Activated naive CD4-positive, alpha-beta T cell treated with anti-CD3 and anti-CD28 coated beads, Interleukin-2, amount 50 U/mL, for 72 hours (primary cell): ENCODE results near the gene CCDC57. TPM values are rescaled to one million over a fixed set of nuclear protein-coding genes. Genes with fewer than 3 reads are reported as not detected.
A peak's percentile ranks its signal among the peaks of the same experiment; 100 is the strongest.

Source experiments
- ATAC-seq, 2 donors: fragments of 150-1000 bp; cut with Tn5 transposase; 2 replicates each; pipeline ENCODE4 v1.10.0; 2021; ENCODE audit warnings: mild to moderate bottlenecking in 2 of 2, moderate library complexity in 2 of 2
- DNase-seq, 2 donors: peaks; one replicate each; pipeline ENCODE4 v3.0.0; 2021 to 2022; ENCODE audit warnings: low spot score in 2 of 2
- H3K27ac Mint-ChIP-seq, 2 donors: one replicate each; pipeline ENCODE4 v1.8.0; 2022; ENCODE audit warnings: mild to moderate bottlenecking in 2 of 2, mixed read lengths in 2 of 2
- H3K36me3 Mint-ChIP-seq, 2 donors: one replicate each; pipeline ENCODE4 v1.8.0; 2022; ENCODE audit warnings: mixed read lengths in 2 of 2
- H3K9me3 Mint-ChIP-seq, 2 donors: one replicate each; pipeline ENCODE4 v1.8.0; 2022; ENCODE audit warnings: mixed read lengths in 2 of 2
- total RNA-seq, 2 donors: library from RNA; stranded (reverse); gene quantifications; one replicate each; pipeline ENCODE4 v1.2.3, GENCODE V29; 2022

CCDC57 gene
- total RNA-seq, 2 donors from 2014 or later, result 34.6 to 51.3 TPM

DNA sequence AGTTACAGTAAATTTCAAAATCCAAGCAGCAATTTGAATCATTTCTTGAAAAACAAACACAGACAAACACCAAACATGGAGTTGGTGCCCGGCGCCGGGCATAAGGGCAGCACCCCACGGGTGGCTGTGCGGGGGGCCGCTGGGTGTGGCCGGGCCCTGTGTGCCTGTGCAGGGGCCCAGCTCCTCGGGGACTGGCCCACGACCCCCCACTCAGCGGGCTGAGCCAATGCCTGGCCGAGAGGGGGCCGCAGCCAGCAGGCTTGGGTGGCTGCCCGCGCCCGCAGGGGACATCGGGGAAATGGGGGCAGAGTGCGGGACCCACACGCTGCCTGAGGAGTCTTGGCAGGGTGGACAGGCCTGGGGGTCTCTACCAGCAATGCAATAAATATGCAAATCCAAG lies 134.2 kb downstream of the CCDC57 start:
- DNase-seq (no peak), ATAC-seq (no peak)
- no peaks in the 10 kb centered on the region for H3K9me3 Mint-ChIP-seq
- no peak overlapping the region for H3K27ac Mint-ChIP-seq
- no peaks in the 10 kb centered on the region for H3K36me3 Mint-ChIP-seq

DNA sequence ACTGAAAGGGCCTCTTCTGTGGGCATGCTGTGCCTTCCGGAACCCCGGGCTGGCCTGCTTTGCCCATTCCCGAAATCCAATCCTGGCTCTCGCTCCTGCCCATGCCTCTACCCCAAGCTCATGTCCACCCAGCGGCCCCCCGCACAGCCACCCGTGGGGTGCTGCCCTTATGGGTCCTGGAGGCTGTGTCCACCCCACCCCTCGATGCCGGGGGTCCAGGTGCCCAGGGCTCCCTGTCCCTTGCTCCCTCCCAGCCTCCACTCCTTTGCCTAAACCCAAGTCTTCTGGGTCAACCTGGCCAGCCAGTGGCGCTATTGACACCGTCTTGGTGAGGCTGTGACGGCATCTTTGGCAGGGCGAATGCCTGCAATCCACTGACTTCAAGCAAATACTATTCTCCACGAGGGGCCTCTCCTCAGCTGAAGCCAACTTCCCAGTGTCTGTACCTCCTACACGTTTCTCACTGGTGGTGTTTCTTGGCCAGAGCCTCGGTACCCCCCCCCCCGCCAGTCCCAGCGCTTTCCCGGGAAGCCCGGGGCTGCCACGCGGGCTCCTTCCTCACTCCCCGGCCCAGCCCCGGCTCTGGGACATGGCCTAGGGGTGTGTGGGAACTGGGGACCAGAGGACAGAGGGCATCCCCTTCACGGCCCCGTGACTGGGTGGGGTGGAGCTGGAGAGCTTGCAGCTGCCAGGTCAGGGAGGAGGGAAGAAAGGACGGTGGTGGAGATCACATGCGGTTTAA lies 134.9 kb downstream of the CCDC57 start:
- ATAC-seq (no peak), DNase-seq (no peak)
- no peak overlapping the region for H3K27ac Mint-ChIP-seq
- H3K9me3 Mint-ChIP-seq, result no peaks in the 10 kb centered on the region
- no peaks in the 10 kb centered on the region for H3K36me3 Mint-ChIP-seq

DNA sequence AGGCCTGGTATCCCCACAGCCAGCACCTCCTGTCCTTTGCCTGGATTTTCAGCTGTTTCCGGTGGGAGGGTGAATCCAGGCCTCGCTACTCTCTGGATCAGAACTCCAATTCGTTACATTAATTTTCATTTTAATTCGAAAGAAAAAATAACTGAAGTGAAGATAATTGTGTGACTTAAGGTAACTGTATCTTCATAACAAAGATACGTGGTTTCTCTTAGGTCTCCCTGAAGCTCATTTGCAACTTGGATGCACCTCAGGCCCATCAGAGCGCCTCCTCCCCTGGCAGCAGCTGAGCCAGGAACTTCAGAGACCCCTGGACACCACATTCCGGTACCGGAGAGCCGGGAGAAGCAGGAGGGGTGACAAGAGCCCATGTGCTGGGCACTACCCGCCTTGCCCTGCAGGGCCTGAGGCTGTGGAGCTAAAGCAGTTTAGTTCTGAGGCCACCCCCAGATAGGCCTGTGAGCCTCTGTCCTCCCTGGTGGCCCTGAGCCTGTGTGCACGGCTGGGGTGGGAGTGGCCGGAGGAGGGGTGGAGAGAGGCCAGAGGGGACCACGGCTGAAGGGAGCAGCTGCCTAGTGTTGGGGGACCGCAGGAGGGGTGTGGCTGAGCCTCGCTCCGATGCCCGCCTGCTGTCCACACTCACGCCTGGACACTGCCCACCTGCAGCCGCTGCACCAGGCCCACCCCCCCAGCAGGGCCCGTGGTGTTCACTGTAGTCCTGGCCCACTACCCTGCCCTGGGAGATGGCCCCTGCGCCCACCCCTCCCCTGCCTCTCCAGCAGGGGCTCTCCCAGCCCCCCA lies 135.7 kb downstream of the CCDC57 start:
- peak in 1 of 2 donors; percentile 23 for ATAC-seq
- H3K27ac Mint-ChIP-seq, result peak overlapping the region in 1 of 2 donors; percentile 44
- no peaks in the 10 kb centered on the region for H3K9me3 Mint-ChIP-seq
- H3K36me3 Mint-ChIP-seq, result no peaks in the 10 kb centered on the region
- no peak for DNase-seq

DNA sequence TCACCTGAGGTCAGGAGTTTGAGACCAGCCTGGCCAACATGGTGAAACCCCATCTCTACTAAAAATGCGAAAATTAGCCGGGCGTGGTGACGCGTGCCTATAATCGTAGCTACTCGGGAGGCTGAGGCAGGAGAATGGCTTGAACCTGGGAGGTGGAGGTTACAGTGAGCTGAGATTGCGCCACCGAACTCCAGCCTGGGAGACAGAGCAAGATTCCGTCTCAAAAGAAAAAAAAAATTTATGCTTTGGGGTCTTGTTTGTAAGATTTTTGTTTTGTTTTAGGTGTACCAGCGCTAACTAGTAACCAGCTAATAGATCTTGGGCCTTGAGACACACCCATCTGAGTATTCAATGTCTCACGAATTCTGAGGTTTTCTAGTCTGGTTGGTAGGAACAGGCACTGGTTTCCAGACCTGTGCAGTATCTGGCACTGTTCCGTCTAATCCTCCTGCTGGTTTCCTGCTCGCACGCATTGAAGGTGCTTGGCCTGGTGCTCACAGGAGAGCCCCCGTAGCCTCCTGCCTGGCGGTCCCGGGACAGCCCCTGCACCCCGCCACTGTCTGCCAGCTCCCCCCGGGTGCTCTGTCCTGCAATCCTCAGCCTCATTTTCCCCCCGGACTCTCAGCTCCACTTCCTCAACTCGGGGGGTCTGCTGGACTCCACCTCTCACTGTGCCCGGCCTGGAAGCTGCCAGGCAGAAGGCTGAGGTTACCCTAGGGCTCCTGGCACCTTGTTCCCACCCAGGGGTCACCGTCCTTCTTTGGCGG lies 136.4 kb downstream of the CCDC57 start:
- Mint-ChIP-seq H3K36me3 (no peaks in the 10 kb centered on the region), H3K27ac (peak overlapping the region in 1 of 2 donors; percentile 44), H3K9me3 (no peaks in the 10 kb centered on the region)
- DNase-seq (no peak), ATAC-seq (no peak)

DNA sequence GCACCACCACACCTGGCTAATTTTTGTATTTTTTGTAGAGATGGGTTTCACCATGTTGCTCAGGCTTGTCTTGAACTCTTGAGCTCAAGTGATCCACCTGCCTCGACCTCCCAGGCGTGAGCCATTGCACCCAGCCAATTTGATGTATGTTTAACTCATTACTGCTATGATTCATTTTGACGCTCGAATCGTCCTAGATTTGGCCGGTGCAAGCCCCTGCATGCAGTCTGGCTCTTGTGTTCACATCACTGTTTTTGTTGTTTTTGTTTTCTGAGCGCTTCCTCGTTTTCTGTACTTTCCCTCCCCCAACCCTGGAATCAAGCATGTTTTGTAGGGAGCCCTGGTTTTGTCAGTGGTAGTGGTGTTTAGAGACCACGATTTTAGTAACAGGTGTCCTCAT lies 139.2 kb downstream of the CCDC57 start:
- no peaks in the 10 kb centered on the region for H3K9me3 Mint-ChIP-seq
- H3K36me3 Mint-ChIP-seq, result no peaks in the 10 kb centered on the region
- ATAC-seq (no peak), DNase-seq (no peak)
- H3K27ac Mint-ChIP-seq, result no peak overlapping the region

- no peak for DNase-seq
- no peak for ATAC-seq
- no peaks in the 10 kb centered on the region for H3K36me3 Mint-ChIP-seq
- no peak overlapping the region for H3K27ac Mint-ChIP-seq
- no peaks in the 10 kb centered on the region for H3K9me3 Mint-ChIP-seq
Observed at GRCh38 chr17:82072827-82073226, 139.8 kb downstream of the CCDC57 start.

DNA sequence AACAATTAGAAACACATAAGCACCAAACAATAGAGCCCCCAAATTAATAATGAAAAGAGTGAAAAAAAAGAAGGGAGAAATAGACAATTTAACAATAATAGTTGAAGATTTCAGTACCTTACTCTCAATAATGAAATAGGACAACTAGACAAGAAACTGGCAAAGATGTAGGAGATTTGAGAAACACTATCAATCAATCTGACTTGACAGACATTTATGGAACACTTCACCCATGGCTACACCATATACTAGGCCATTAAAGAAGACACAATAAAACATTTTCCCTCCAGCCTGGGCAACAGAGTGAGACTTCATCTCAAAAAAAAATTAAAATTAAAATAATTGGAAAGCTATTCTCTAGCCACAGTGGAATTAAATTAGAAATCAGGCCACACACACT lies 142.0 kb downstream of the CCDC57 start:
- ATAC-seq, result no peak
- H3K27ac Mint-ChIP-seq, result peak overlapping the region in 1 of 2 donors; percentile 11
- no peak for DNase-seq
- peaks cover 0 to 4% of the 10 kb centered on the region in 2 donors for H3K36me3 Mint-ChIP-seq
- H3K9me3 Mint-ChIP-seq, result no peaks in the 10 kb centered on the region

DNA sequence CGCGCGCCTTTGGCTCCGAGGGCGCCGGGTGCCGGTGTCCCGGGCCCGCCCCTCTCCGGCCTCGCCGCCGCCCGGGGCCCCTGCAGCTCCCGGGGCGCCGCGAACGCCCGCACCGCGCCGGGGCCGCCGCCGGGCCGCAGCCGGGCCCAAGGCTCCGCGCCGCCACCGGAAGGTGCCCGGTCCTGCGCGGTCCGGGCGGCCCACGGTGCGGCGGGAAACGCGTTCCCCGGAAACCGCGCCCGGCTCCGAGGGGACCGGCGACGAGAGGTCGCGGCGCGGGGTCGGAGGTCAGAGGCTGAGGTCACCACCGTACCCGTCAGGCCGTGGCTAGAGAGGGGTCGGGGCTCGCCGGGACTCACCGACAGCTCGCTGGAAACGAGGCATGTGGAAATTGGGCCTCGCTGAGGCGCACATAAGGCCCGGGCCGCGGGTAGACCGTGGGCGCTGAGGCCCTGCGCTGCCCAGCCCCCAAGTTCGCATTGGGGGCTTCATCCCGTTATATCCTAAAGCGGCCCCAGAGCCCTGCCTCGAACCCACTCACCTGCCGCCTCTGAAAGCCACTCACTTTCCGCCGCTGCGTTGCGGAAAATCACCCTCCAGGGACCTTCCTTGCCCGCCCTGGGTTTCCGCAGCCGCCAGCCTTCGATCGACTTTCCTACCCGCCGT lies 146.9 kb downstream of the CCDC57 start, which contains the start of gene DUS1L:
Gene DUS1L, minus strand, starts transcription at position 167 of the 666 bp plus-strand sequence. CDS start 745 bp downstream, outside the sequence.
- ATAC-seq (peak; percentile 83 to 89), DNase-seq (peak; percentile 76 to 85)
- Mint-ChIP-seq H3K9me3 (no peaks in the 10 kb centered on the region), H3K27ac (peak within 1 kb of the TSS; percentile 89 to 93), H3K36me3 (peaks cover 0 to 4% of the 10 kb centered on the region in 2 donors)

DNA sequence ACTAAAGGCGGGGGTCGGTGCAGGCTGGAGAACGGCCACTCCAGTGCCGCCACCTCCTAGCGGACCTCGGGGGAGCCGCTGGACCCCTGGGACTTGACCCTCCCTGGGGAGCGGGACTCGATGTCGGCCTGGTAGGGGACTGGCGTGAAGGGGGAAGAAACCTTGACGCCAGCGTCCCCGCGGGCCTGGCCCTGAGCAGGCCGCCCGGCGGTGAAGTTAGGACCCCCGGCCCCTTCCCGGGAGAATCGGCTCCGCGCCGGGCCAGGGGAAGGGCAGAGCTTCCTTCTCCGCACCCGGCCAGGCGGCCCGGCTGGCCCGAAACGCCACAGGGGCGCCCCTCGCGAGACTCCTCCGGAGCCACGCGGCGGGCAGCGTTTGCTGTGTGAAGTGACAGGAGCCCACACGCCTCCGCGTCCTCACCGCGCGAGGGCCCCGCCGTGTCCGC lies 147.4 kb downstream of the CCDC57 start:
- no peaks in the 10 kb centered on the region for H3K9me3 Mint-ChIP-seq
- H3K27ac Mint-ChIP-seq, result peak overlapping the region in 1 of 2 donors; percentile 57
- ATAC-seq (peak; percentile 63 to 71), DNase-seq (no peak)
- H3K36me3 Mint-ChIP-seq, result peaks cover 0 to 4% of the 10 kb centered on the region in 2 donors

- Mint-ChIP-seq H3K9me3 (no peaks in the 10 kb centered on the region), H3K36me3 (peaks cover 0 to 4% of the 10 kb centered on the region in 2 donors), H3K27ac (peak overlapping the region in 1 of 2 donors; percentile 57)
- ATAC-seq (no peak), DNase-seq (no peak)
Observed at GRCh38 chr17:82064433-82065192, 148.0 kb downstream of the CCDC57 start.

GRCh38 chr17:82063424-82064415 lies 148.9 kb downstream of the CCDC57 start:
- ATAC-seq, result no peak
- Mint-ChIP-seq H3K9me3 (no peaks in the 10 kb centered on the region), H3K36me3 (peaks cover 0 to 4% of the 10 kb centered on the region in 2 donors), H3K27ac (peak overlapping the region in 1 of 2 donors; percentile 57)
- DNase-seq, result no peak

DNA sequence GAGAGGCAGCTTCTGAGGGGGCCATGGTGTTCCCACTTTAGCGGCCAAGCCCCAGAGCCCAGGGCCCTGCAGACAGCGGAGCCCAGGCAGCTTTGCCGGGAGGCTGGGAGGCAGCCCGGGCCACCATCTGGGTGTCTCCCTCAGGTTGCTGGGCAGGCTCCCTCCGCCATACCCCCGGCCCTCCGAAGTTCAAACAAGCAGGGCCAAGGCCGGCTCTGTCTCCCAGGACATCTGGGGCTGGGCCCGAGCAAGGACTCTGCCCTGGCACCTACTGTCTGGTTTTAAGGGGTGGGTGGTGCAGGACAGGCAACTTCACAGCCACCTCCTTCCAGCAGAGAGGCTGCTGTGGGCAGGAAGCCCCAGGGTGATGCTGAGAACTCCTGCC lies 149.7 kb downstream of the CCDC57 start:
- no peaks in the 10 kb centered on the region for H3K9me3 Mint-ChIP-seq
- H3K36me3 Mint-ChIP-seq, result peaks cover 0 to 4% of the 10 kb centered on the region in 2 donors
- ATAC-seq (no peak), DNase-seq (no peak)
- no peak overlapping the region for H3K27ac Mint-ChIP-seq

DNA sequence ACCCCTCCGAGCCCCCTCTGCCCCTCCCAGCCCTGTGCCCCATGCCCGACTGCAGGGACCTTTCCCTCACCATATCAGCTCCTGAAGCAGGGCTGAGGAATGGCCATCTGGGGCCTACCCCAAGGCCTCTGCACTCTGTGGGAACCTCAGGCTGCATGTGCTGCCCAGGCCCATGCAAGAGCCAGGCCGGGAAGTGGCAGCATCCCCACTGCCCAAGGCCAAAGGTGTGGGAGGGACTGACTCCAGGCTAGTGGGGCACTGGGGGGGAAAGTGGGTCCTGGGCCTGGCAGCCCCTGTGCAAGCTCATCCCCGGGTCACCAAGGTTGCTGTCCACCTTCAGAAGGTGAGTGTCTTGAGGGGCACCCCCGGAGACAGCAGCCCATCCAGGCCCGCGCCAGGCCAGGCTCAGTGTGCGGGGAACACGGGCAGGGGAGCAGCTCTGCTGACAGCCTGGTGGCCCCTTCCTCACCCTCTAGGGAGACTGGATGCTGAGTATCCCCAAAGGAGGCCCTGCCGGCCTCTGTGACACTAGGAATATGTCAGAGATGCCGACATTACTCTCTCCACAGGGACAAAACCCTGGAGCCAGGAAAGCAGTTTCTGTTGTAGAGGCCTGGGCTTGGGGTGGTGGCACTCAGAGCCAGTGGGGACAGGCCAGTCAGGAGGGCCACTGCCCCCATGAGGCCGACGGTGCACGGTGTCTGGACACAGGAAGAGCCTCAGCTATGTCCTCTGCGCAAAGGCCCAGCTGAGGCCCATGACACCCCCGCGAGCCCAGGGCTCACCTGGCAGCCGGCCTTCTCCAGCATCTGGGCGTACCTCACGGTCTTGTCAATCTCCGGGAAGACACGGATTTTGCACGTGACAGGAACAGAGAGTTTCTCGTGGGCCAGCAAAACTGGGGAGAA lies 150.3 kb downstream of the CCDC57 start:
- no peaks in the 10 kb centered on the region for H3K9me3 Mint-ChIP-seq
- peaks cover 0 to 4% of the 10 kb centered on the region in 2 donors for H3K36me3 Mint-ChIP-seq
- H3K27ac Mint-ChIP-seq, result no peak overlapping the region
- ATAC-seq (no peak), DNase-seq (no peak)
